ENCODE data around the gene RFWD3.

DNA sequence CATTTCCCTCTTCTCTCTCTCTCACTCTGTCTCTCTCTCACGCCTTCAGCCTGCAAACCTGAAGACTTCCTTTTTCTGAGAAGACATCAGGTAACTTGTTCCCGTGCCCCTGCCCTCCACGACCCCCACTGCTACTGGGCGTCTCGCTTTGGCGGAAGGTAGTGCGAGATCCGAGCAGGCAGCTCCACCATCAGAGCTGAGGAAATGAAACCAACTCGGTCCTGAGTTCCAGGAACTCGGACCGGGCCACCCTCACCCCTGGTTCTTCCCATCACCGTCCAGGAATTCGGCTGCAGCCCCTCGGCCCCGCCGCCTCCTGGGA is 33.4 kb upstream of the RFWD3 start:
- TF ChIP-seq KDM5A (IDR thresholded peaks at IDR 0.05; ENCODE audit: low read length) (no peak), SIN3A (conservative IDR thresholded peaks at IDR 0.05 in 1 of 2, IDR thresholded peaks at IDR 0.05 in 1 of 2; ENCODE audit: low read depth in 1 of 2, low read length in 2 of 2) (no peak), POLR2A (IDR thresholded peaks at IDR 0.05; ENCODE audit: control extremely low read depth in 1 of 2, low read depth in 2 of 2, low read length in 2 of 2) (no peak), EP300 (IDR thresholded peaks at IDR 0.05; ENCODE audit: borderline replicate concordance in 1 of 2, low read depth in 2 of 2, low read length in 2 of 2) (no peak), ZNF274 (IDR thresholded peaks at IDR 0.05; ENCODE audit: borderline replicate concordance, extremely low read depth, low read length) (no peak), FOSL1 (IDR thresholded peaks at IDR 0.05; ENCODE audit: insufficient read depth, low read depth, low read length) (no peak), RFX5 (IDR thresholded peaks at IDR 0.05; ENCODE audit: borderline replicate concordance, low read depth, low read length) (no peak)
- TF ChIP-seq, protein P1, sequence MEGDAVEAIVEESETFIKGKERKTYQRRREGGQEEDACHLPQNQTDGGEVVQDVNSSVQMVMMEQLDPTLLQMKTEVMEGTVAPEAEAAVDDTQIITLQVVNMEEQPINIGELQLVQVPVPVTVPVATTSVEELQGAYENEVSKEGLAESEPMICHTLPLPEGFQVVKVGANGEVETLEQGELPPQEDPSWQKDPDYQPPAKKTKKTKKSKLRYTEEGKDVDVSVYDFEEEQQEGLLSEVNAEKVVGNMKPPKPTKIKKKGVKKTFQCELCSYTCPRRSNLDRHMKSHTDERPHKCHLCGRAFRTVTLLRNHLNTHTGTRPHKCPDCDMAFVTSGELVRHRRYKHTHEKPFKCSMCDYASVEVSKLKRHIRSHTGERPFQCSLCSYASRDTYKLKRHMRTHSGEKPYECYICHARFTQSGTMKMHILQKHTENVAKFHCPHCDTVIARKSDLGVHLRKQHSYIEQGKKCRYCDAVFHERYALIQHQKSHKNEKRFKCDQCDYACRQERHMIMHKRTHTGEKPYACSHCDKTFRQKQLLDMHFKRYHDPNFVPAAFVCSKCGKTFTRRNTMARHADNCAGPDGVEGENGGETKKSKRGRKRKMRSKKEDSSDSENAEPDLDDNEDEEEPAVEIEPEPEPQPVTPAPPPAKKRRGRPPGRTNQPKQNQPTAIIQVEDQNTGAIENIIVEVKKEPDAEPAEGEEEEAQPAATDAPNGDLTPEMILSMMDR (IDR thresholded peaks at IDR 0.05; ENCODE audit: control extremely low read depth in 1 of 3, insufficient read depth in 1 of 3, low read depth in 1 of 3, low read length in 3 of 3) = no peak

All from H1 (cell line).